Ovary (tissue), 3 donors: Measurements from ENCODE around the gene EYA4.

Source experiments
- EP300 ChIP-seq: sonication (generic); formaldehyde crosslinking; IDR thresholded peaks from one replicate; pipeline ENCODE4 v1.6.1; 2017; ENCODE audit warnings: antibody characterized with exemption
- POLR2A ChIP-seq: fragments of 450-650 bp; IDR thresholded peaks from one replicate; pipeline ENCODE4 v1.6.1; 2017; ENCODE audit warnings: antibody characterized with exemption, mild to moderate bottlenecking, moderate library complexity
- TF ChIP-seq, protein P1 (sequence below), 3 donors: fragments of 450-650 bp in 2 of 3; fragments of 200-600 bp in 1 of 3; IDR thresholded peaks; one replicate each; pipeline versions ENCODE4 v1.5.1 to v1.8.0; 2016 to 2022; ENCODE audit warnings: antibody characterized with exemption in 3 of 3, mild to moderate bottlenecking in 1 of 3
- donor health status: DM: no; HTN: no; CAD: no.

DNA sequence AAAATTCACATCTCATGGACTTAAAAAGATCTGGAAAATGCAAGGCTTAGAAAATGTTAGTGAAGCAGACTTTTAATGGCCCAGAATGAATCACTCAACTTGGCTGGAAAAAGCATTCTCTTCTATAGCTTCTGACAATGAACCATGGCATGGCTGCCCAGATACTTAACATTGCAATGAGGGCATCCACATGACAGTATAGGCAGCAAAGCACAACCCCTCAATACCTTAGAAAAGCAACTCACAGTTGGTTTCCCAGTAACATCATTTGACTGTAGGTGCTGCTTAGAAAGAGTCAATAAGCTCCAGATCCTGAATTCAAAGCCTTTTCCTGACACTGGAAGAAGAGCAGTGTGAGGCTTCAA, 155.8 kb downstream of the EYA4 start:
- TF ChIP-seq, protein P1, sequence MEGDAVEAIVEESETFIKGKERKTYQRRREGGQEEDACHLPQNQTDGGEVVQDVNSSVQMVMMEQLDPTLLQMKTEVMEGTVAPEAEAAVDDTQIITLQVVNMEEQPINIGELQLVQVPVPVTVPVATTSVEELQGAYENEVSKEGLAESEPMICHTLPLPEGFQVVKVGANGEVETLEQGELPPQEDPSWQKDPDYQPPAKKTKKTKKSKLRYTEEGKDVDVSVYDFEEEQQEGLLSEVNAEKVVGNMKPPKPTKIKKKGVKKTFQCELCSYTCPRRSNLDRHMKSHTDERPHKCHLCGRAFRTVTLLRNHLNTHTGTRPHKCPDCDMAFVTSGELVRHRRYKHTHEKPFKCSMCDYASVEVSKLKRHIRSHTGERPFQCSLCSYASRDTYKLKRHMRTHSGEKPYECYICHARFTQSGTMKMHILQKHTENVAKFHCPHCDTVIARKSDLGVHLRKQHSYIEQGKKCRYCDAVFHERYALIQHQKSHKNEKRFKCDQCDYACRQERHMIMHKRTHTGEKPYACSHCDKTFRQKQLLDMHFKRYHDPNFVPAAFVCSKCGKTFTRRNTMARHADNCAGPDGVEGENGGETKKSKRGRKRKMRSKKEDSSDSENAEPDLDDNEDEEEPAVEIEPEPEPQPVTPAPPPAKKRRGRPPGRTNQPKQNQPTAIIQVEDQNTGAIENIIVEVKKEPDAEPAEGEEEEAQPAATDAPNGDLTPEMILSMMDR (IDR thresholded peaks at IDR 0.05) = no peak
- TF ChIP-seq POLR2A (no peak), EP300 (no peak)
